HG02973 (cell line): ENCODE measurements around the gene ZNF343.
"Not testable (repeated sequence)": the region's sequence is repeated elsewhere in the genome, so short reads cannot be mapped to it uniquely, and the experiment has no call there.

Experiments
- ATAC-seq: cut with Tn5 transposase; IDR thresholded peaks from one replicate; pipeline ENCODE4 v1.9.1; 2021; ENCODE audit warnings: moderate library complexity; ENCODE audit not compliant: unreplicated experiment

Gene ZNF343

DNA sequence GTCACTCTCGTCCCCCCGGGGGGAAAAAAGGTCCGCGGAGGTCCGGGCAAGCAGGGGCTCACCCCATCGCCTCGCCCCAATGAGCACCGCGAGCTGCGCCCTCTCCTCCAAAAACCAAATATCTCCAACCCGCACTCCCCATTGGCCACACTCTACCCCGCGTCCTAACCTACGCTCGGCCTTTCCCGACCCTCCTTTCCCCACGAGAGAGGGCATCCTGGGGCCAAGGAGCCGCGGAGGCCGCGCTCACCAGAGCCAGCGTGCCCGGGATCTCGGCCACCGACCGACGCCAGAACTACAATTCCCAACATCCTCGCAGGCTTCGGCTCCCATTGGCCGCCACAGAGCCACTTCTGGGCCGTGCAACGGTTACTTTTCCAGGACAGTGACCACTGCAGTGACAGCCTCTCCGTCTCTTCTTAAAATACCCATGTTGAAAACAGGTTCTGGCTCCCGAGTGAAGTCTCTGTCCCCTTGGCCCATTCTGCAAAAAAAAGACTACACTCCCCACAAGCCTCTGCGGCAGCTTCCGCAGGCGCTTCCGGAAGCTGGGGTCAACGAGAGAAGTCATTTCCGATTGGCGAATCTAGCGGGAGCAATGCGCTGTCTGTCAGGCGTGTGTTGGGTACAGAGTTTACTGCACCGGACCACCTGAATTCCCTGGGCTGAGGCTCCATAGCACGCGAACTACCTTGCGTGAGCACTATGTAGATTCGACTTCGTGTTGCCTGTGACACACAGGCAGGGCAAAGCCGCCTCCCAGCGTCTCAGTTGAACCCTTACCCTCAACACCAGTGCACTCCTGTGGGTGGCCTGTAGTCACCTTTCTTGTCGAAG, at the start of gene ZNF343:
Gene ZNF343 (minus strand): TSS at position 285 of the 837 bp plus-strand sequence. CDS start 15,020 bp downstream, outside the sequence.
- peak; percentile 83 for ATAC-seq

GRCh38 chr20:2557873-2558580, 49.3 kb upstream of the ZNF343 start:
- ATAC-seq, result no peak

- ATAC-seq, result no peak
Observed at GRCh38 chr20:2545594-2545993, 36.9 kb upstream of the ZNF343 start.

DNA sequence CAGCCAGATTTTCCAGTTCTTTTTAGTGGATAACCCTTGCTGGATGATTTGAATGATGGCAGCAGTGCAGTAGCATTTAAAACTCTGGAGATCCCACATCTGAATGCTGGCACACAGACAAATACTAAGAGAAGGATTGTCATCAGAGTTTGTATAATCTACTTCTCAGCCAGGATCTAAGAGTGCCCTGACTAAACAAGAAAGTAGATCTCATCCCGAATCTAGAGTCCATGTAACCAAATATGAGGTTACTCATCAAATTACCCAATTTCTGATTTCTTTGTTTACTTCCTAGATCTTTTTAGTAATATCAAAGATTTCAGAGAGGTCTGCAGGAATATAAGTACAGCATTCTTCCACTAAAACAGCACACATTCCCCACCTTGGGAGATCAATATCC, 35.5 kb upstream of the ZNF343 start:
- ATAC-seq, result no peak

- ATAC-seq, result no peak
Observed at GRCh38 chr20:2542361-2542760, 33.6 kb upstream of the ZNF343 start.

DNA sequence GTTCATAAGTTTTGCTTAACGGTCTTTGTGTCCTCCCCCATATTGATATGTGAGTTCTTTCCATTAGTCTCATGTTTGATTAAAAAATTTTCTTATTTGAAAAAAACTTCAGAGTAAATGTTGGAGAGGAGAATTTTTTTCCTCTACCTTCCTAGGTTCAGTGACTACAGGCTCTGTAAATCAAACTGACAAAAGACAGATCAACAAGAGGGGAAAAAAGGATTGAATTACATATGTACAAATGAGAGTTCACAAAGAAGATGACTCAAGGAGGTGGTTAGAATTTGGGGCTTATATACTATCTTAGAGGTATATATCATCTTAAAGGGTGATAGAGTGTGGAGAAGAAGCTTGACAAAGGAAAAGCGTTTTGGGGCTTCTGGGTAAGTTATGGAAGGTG, 33.2 kb upstream of the ZNF343 start:
- ATAC-seq, result no peak

GRCh38 chr20:2538931-2539720, 30.4 kb upstream of the ZNF343 start:
- no peak for ATAC-seq

DNA sequence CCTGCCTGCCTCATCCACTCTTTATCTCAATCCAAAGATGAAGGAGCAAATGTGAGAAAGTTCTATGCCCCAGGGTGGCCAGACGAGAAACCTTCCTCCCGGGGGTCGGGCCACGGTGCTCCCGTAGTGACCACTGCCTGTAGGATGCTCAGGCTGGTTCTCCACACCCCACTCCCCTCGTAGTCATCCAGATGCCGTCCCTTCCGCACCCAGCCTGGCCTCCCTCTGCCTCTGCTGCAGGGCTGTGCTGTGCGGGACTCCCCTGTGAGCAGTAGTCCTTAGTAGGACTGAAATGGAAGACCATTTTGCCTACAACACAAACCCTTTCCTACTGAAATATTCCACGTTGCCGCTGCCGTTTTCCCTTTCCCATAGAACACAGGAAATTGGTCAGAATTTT, 29.6 kb upstream of the ZNF343 start:
- ATAC-seq, result no peak

GRCh38 chr20:2537101-2537500, 28.4 kb upstream of the ZNF343 start:
- no peak for ATAC-seq

DNA sequence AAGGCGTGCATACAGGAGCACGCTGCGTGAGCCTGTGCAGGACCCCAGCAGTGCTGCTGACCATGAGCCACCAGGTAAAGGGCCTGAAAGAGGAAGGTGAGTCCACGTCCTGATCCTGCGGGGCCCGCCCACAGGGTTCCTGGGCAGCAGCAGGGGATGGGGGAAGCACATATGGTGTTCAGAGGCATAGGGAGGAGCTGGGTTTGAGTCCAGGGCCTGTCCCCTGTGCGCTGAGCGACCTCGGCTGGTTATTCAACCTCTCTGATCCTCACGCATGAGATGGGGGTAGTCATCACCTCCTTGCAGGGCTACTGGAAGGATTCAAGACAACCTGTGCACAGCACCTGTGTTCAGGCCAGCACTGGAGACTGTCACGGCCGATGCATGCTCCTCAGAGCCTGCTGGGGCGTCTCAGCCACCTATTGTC, 27.9 kb upstream of the ZNF343 start, which contains the start of gene TMC2:
Gene TMC2 (plus strand): TSS at position 14 of the 427 bp plus-strand sequence. CDS start 49 bp downstream, at position 63.
- ATAC-seq, result no peak

- ATAC-seq, result no peak
Observed at GRCh38 chr20:2535711-2536559, 27.2 kb upstream of the ZNF343 start.

DNA sequence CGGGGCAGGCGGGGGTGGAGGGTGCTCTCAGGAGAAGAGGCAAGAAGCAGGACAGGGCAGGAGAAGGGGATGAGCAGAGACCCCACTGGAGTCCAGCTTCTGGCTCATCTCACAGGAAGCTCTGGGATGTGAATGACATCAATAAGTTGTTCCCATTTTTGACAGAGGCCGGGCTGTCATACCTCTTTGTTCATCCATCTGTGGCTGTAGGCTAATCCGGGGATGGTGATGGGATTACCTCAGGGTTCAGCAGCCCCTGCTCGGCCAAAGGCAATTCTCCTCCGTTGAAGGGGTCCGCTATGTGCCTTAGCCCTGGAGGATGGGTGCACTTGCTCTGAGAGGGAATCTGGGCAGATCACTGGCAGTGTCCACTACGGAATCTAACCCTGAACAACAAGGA, 24.4 kb upstream of the ZNF343 start:
- ATAC-seq, result no peak

DNA sequence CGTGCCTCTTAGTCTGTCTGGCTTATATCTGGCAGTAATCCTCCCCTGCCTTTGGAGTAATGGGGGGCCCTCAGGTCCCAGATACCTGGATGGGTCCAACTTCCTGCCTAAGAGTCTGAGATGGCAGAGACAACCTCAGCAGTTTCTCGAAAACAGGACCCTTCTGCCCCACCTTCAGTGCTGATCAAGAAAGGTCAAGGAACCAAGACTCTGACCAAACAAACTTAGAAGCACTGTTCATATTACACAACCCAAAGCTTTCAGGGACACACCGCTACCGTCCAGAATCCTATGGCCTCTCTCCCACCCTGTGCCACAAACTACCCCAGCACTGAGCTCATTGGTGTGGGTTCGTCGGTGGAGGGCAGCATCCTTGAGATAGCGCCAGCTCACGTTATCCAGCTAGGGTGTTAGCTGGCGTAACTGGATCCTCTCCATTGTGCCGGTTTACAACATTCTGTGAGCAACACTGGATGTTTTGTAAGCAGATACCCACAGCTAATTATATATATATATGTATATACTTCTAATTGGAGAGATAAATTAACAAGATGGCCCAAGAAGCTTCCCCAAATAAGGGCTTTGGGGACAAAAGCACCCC, 20.1 kb upstream of the ZNF343 start:
- ATAC-seq, result no peak

GRCh38 chr20:2527762-2528161, 19.0 kb upstream of the ZNF343 start:
- ATAC-seq, result no peak

DNA sequence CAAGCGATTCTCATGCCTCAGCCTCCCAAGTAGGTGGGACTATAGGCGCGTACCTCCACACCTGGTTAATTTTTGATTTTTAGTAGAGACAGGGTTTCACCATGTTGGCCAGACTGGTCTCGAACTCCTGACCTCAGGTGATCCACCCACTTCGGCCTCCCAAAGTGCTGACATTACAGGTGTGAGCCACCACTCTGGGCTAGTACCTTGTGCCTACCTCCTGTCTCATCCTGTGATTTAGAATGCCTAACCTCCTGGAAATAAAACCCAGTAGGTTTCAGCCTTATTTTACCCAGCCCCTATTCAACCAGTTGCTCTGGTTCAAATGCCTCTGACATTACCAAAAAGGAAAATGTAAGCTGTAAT, 17.5 kb upstream of the ZNF343 start:
- not testable (repeated sequence) for ATAC-seq

DNA sequence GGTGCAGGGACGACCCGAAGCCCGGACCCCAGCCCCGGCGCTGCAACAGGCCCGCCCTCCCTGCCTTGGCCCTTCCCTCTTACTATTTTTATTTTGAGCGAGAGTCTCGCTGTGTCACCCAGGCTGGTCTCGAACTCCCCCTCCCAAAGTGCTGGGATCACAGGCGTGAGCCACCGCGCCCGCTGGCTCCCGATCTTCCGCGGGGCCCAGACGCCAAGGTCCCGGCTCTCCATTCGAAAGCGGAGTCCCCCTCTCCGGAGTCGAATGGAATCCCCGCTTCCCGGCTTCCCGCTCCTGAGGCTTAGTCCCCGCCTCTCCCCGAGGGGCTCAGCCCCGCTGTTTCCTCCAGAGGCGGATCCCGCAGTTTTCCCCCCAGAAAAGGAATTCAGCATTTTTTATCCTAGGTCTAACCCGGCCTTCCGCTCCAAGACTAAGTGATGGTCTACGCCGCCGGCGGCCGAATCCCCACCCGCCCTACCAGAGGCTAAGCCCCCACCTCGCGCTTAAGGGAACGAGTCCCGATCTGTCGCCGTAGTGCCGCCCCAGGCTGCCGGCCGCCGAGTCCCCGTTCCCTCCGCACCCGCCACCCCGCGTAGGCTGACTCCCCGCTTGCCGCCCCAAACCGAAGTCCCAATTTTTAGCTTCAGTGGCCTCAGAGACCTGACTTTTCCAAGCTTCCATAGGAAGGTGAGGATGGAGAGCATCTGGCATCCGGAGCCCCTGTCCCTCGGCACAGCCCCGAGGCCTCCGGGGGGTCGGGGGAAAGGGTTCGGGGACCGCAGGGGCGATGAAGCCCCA, 16.2 kb upstream of the ZNF343 start:
- ATAC-seq, result peak; percentile 19

DNA sequence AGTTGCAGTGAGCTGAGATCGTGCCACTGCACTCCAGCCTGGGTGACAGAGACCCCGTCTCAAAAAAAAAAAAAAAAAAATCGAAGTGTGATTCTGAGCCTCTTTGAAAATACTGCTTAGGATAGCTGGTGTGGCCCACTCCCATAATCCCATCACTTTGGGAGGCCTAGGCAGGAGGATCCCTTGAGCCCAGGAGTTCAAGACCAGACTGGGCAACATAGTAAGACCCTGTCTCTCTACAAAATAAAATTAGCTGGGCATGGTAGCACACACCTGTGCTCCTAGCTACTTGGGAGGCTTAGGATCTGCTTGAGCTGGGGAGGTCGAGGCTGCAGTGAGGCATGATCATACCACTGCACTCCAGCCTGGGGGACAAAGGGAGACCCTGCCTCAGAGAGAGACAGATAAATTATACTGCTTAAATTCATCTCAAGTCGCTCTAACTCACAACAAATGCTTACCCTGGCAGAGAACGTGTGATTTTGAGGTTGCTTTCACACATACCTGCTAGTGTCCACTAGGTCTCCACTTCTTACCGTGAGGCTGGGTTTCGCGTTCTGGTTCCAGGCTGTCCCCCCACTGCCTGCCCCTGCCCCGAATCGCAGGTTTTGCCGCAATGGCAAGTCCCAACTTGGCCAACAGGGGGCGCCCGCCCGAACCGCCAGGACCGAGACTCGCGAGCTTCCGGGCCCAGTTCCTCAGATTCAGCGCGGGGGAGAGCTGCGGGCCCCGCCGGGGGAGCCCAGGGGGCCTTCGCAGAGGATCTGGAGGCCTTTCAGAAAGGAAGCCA, 15.4 kb upstream of the ZNF343 start:
- ATAC-seq, result peak; percentile 73

- ATAC-seq, result not testable (repeated sequence)
Observed at GRCh38 chr20:2522826-2523429, 14.2 kb upstream of the ZNF343 start.
